ENCODE results near the gene ARHGEF40.

ARHGEF40 gene

GRCh38 chr14:21058903-21059302 is 11.2 kb upstream of the ARHGEF40 start:
- DNase-seq, result no peak

DNA sequence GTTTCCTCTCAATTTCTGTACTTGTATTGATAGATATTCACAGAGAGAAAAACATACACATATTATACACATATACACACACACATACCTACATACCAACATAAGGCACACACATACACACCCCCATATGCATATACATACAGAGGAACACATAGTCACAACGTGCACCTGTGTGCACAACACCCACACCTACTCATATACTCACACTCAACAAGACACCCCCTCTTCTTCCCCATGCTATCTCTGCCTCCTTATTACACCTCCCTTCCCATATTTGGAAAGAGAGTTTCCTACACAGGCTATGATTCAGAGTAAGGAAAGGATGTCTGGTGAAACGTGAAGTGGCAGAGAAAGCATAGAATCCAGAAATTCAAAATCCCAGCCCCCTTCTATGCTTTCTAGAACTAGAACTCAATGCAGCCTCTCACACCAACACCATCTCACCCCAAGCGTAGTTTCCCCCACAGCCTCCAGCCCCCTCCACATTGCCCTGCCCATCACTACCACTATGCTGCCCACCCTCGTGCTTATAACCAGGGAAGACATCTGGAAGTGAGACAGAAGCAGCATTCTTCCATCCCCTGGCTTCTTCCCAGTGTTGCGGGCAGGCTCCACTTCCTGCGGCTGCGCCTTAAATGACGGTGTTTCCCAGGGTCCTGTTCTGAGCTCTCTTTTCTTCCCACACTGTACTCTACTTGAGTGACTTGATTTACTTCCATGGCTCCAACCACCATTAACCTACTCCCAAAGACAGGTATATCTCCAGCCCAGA is 10.1 kb upstream of the ARHGEF40 start:
- DNase-seq, result peak in 21 of 56 donors; percentile 5 to 52 (median 16)

- DNase-seq, result no peak
Observed at GRCh38 chr14:21060614-21061346, 9.3 kb upstream of the ARHGEF40 start.

DNA sequence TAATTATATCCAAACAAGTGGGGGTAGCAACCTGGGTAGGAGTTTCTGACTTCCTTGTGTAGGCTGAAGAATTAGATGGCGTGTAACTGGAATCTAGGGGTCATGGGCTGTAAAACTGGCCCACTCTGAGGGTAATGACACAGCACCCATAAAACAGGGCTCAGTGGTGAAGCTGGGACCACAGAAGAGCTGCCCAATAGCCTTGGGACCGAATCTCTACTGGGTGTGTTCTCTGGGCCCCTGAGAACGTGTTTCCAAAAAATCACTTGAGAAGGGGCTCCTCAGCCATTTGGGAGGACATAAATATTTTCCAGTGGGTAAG is 8.8 kb upstream of the ARHGEF40 start:
- DNase-seq, result no peak

DNA sequence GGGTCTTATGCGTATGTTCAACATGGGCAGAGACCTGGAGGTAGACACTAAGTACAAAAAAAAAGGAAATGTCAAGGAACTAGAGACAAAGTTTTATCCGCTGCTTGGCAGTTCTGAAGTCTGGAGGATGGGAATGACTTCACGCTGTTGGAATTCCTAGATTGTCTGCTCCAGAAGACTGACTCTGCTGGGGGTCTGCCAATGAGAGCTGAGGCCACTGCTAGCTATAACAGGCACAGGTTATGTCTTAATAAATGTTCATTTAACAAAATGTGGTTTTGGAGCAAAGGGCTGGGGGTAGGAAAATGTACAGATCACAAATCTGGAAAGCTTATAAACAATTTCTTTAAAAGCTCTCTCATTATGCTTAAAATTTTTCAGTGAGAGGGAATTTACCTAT is 6.6 kb upstream of the ARHGEF40 start:
- DNase-seq, result no peak

DNA sequence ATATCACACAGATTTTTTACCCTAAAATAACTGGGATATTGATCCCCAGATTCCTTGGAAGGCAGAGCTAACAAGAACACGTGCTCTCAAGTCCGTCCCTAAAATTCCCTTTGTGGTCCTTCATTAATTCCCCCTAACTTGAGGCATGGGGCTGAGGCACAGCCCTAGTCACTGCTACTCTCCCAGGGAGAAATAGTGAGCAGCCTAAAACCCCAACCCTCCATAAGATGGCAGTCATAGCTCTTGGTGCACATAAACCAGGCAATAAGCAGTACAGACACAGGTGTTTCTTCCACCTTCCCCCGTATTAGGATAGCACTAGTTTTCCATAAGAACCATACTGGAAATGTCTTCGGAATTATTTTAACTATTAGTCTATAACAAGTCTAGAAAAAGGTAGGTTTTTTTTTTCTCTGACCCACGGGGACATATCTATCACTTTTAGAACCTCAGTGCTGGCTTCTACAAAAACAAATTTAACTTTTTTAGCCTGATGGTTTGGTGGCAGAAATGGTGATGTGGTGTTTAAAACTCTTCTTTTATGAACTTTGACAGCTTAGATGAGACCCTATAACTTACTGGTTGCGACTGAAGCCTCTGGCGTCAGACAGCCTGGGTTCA is 3.1 kb upstream of the ARHGEF40 start:
- DNase-seq, result peak in 1 of 56 donors; percentile 9

DNA sequence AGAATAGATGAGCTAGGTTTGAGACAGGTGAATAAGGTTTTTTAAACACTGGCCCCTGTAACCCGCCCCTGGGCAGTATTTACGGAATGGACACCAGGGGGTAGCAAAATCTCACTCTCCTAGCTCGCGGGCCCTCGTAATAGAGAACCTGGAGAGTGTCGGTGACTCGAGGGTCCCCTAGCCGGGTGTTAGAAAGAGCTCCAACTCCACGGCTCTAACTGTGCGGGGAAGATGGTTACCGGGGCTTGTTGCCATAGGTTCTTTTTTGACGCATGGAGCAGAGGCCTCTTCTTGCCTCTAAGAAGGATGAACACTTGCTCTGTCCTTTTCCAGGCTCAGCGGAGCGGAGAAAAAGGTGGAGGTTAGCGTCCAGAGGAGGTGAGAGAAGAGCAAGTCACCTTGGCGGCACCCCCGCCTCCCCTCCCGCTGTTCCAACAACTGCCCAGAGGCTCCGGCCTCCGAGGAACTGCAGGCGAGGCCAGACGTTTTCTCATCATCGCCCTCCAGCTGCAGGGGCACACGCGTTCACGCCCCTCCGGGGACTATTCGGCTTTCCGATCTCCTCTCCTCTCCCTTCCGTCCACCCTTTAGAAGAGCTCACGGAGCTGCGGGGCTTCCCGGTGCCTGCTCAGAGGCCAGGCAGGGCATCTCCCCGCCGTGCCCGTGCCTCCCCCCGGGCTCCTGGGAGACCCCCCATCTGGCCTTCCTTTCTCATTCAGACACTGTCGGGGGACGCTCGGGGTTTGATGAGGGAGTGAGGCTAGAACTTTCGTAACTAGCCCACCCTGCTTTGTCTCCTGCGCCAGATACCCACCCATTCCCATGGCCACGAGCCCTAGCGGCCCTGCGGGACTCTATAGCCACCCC is 1.4 kb upstream of the ARHGEF40 start:
- DNase-seq, result peak in 41 of 56 donors; percentile 4 to 69 (median 39)

- DNase-seq, result peak in 50 of 56 donors; percentile 24 to 84 (median 64)
Observed at GRCh38 chr14:21069388-21070082, 569 bp upstream of the ARHGEF40 start.

DNA sequence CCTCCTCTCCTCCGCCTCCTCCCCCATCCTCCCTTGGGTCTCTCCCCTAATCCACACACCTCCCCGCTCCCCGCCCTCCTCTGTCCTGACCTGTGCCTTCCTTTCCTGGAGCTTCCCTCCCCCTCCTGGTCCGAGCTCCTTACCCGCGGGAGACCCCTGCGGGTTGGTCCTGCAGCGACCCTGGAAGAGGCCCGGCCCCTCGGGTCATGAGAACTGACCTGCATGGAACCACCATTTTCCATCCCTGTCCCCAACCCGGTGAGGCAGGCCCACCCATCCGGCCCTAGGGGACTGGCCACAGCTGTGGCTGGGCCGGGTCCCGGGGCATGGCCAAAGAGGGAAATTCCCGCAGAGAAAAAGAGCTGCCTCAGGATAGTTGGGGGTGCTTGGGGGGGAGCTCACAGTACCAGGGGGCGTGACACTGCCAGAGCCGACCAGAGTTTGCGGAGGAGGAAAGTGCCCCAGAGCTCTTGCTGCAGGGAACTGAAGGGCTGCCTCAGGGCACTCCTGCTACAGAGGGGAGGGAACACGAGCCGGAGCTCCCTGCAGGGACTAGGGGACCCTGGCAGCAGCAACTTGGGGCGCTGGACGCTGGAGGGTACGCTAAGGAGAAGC is 613 bp downstream of the ARHGEF40 start:
- DNase-seq, result peak in 35 of 56 donors; percentile 32 to 79 (median 57)

- peak in 55 of 56 donors; percentile 13 to 84 (median 66) for DNase-seq
Observed at GRCh38 chr14:21071225-21072030, 1.3 kb downstream of the ARHGEF40 start.

DNA sequence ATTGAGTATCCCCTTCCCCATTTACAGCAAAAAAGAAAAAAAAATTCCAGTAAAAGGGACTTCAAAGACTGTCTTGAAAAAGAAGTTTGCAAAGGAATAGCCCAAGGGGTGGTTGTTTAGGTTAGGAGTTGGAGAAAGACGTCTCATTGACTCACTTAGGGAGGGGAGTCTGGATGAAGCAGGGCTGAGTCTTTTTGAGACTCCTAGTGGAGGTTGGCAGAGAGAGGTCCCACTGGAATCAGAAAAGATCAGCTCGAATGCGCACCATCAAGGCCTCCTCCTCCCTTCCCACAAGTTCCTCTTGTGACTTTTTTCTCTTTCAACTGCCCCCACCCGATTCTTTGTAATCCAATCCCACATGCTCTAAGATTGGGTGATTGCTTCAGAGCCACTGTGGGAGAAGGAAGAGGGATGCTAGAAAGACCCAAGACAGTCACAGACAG is 1.9 kb downstream of the ARHGEF40 start:
- DNase-seq, result peak in 2 of 56 donors; percentile 5 to 12

DNA sequence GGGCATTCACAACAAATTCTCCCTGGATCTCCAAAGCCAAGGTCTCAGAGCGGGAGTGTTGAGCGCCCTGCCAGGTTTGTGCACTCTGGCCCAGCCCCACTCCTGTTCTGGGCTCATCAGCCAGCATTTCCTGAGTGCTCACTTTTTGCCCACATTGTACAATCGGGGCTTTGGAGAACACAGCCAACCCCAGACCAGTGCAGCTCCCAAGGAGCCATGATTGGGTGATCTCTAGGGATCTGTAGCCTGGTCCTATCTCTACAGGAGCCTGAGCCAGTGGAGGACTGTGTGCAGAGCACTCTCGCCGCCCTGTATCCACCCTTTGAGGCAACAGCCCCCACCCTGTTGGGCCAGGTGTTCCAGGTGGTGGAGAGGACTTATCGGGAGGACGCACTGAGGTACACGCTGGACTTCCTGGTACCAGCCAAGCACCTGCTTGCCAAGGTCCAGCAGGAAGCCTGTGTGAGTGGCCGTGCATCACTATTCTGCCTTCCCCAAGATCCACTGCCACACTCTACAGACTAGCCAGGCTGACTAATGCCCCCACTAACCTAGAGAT is 2.8 kb downstream of the ARHGEF40 start:
- DNase-seq, result no peak

GRCh38 chr14:21073921-21074320 is 3.8 kb downstream of the ARHGEF40 start:
- no peak for DNase-seq

DNA sequence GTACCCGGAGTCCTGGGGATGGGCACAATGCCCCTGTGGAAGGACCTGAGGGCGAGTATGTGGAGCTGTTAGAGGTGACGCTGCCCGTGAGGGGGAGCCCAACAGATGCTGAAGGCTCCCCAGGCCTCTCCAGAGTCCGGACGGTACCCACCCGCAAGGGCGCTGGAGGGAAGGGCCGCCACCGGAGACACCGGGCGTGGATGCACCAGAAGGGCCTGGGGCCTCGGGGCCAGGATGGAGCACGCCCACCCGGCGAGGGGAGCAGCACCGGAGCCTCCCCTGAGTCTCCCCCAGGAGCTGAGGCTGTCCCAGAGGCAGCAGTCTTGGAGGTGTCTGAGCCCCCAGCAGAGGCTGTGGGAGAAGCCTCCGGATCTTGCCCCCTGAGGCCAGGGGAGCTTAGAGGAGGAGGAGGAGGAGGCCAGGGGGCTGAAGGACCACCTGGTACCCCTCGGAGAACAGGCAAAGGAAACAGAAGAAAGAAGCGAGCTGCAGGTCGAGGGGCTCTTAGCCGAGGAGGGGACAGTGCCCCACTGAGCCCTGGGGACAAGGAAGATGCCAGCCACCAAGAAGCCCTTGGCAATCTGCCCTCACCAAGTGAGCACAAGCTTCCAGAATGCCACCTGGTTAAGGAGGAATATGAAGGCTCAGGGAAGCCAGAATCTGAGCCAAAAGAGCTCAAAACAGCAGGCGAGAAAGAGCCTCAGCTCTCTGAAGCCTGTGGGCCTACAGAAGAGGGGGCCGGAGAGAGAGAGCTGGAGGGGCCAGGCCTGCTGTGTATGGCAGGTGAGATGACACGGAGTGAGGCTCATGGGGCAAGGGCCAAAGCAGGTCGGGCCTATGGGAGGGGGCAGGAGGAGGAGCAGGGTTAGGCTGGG is 4.5 kb downstream of the ARHGEF40 start:
- DNase-seq, result no peak

DNA sequence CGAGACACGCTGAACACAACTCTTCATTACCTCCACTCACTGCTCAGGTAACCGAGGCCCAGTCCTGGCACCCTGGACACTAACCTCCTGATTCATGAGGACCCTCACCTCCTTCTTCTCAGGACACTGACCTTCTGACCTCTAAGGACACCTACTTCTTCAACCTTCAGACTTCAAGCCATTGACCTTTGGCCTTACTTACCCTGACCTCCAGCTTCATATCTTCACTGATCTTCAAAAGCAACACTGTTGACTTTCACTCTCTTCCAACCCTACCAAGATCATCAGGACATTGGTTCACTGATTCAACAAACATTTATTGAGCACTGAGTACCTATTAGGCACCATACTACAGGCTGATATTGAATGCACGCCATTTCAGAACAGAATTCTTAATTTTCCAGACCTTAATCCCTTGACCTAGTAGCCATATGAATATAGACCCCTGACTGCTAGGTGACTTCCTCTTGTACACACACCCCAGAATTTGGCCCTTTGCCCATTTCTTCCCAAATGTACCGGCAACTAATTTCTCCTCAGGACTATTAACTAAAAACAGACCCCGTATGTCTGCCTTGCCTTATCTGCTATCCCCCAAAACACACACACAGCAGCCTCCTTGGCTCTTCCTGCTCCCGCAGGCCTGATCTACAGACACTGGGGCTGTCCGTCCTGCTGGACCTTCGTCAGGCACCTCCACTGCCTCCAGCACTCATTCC is 5.8 kb downstream of the ARHGEF40 start:
- DNase-seq, result no peak

DNA sequence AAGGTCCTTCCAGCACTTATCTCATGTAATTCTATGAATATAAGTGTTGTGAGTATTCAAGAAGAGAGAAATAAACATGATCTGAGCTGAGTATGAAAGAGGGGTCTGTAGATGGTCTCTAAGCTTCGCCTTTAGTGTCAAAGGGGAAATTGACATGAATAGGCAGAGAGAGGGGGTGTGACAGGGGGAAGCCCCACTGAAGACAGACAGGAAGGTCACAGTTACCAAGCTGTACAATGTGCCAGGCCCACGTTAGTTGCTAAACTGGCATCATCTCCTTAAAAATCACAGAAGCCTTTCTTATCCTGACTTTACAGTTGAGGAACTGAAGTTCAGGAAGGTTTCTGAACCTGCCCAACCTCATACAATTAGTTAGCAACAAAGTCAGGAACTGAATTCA is 7.6 kb downstream of the ARHGEF40 start:
- no peak for DNase-seq

GRCh38 chr14:21078287-21078686 is 8.2 kb downstream of the ARHGEF40 start:
- no peak for DNase-seq

Measured in nucleus accumbens (tissue), 56 donors.